Measurements from ENCODE around the gene ARSG. TPM values are rescaled to one million over a fixed set of nuclear protein-coding genes. Genes with fewer than 3 reads are reported as not detected.

The ARSG gene
- total and polyA plus RNA-seq, 2 experiments from 2014 or later, result 1.7 to 5.1 TPM

DNA sequence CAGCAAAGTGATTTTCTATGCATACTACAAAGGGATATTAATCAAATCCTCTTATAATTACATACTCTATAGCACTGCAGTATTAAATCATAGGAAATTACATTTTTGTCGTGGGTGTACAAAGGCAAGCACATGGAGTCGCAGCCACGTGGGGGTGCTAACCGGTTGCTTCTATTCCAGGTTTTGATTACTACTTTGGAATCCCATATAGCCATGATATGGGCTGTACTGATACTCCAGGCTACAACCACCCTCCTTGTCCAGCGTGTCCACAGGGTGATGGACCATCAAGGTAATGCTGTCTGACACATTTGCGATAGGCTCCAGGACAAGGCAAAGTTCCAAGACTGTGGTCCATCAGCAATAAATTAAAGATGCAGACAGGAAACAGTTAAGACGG lies 60.1 kb downstream of the ARSG start:
- Histone ChIP-seq H3F3A (replicated peaks; ENCODE audit: low read depth) (no peaks in the 10 kb centered on the region), H3K36me3 (ENCODE audit: insufficient read depth) (no peaks in the 10 kb centered on the region), H3K4me2 (no peak overlapping the region), H4K20me1 (replicated peaks; ENCODE audit: insufficient read depth) (no peaks in the 10 kb centered on the region), H3K27ac (ENCODE audit: low read depth) (no peak overlapping the region), H3K4me3 (no peak overlapping the region), H3K79me2 (replicated peaks; ENCODE audit: insufficient read depth) (no peaks in the 10 kb centered on the region), H3K9me2 (ENCODE audit: insufficient read depth) (no peaks in the 10 kb centered on the region), H3K27me3 (ENCODE audit: insufficient read depth) (no peaks in the 10 kb centered on the region), H2AFZ (no peak overlapping the region), H3K4me1 (ENCODE audit: insufficient read depth) (no peaks in the 10 kb centered on the region; the same call in 1 of the 2 replicates)
- TF ChIP-seq CTCF (conservative IDR thresholded peaks at IDR 0.05; ENCODE audit: low read depth in 2 of 2), result 0 out of 4 replicates have a peak, but pooled peaks of 1 of the 2 experiments have one; percentile 12
- TF ChIP-seq POLR2AphosphoS5 (IDR thresholded peaks at IDR 0.05; ENCODE audit: low read depth), result no peak
- TF ChIP-seq ZNF331 (CRISPR knock-in tag; IDR thresholded peaks at IDR 0.05; ENCODE audit: low read depth), result no peak
- TF ChIP-seq, protein P1, sequence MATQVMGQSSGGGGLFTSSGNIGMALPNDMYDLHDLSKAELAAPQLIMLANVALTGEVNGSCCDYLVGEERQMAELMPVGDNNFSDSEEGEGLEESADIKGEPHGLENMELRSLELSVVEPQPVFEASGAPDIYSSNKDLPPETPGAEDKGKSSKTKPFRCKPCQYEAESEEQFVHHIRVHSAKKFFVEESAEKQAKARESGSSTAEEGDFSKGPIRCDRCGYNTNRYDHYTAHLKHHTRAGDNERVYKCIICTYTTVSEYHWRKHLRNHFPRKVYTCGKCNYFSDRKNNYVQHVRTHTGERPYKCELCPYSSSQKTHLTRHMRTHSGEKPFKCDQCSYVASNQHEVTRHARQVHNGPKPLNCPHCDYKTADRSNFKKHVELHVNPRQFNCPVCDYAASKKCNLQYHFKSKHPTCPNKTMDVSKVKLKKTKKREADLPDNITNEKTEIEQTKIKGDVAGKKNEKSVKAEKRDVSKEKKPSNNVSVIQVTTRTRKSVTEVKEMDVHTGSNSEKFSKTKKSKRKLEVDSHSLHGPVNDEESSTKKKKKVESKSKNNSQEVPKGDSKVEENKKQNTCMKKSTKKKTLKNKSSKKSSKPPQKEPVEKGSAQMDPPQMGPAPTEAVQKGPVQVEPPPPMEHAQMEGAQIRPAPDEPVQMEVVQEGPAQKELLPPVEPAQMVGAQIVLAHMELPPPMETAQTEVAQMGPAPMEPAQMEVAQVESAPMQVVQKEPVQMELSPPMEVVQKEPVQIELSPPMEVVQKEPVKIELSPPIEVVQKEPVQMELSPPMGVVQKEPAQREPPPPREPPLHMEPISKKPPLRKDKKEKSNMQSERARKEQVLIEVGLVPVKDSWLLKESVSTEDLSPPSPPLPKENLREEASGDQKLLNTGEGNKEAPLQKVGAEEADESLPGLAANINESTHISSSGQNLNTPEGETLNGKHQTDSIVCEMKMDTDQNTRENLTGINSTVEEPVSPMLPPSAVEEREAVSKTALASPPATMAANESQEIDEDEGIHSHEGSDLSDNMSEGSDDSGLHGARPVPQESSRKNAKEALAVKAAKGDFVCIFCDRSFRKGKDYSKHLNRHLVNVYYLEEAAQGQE (IDR thresholded peaks at IDR 0.05; ENCODE audit: unreplicated experiment), result no peak
- TF ChIP-seq CREB1 (CRISPR knock-in tag; IDR thresholded peaks at IDR 0.05; ENCODE audit: low read depth), result no peak
- Mint-ChIP-seq H3K9me3 (no peaks in the 10 kb centered on the region), H3K27me3 (ENCODE audit: insufficient read depth, low read depth, poor library complexity) (peaks cover 3% of the 10 kb centered on the region), H3K4me1 (peaks cover 7% of the 10 kb centered on the region), H3K36me3 (ENCODE audit: low read depth) (peaks cover 4% of the 10 kb centered on the region; the same call in 1 of the 3 replicates), H3K27ac (no peak overlapping the region), H3K4me3 (no peak overlapping the region)
- ATAC-seq (no peak), DNase-seq (ENCODE audit: low spot score) (no peak)

DNA sequence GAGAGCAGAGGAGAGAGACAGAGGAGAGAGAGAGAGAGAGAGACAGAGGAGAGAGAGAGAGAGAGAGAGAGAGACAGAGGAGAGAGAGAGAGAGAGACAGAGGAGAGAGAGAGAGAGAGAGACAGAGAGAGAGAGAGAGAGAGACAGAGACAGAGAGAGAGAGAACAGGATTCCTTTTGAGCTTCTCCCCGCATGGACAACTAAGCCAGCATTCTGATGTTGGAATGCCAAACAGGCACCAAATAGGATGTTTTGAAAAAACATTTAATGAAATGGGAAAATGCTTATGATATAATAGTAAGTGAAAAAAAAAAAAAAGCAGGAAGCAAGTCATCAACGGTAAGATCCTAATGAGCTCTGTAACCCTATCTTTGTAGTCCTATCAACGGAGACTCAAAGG lies 60.7 kb downstream of the ARSG start:
- no peaks in the 10 kb centered on the region for H3K9me2 ChIP-seq (ENCODE audit: insufficient read depth)
- no peaks in the 10 kb centered on the region for H3K27me3 ChIP-seq (ENCODE audit: insufficient read depth)
- Mint-ChIP-seq H3K9me3 (no peaks in the 10 kb centered on the region), H3K27ac (no peak overlapping the region), H3K27me3 (ENCODE audit: insufficient read depth, low read depth, poor library complexity) (peaks cover 3% of the 10 kb centered on the region), H3K4me3 (no peak overlapping the region), H3K36me3 (ENCODE audit: low read depth) (peaks cover 4% of the 10 kb centered on the region; the same call in 1 of the 3 replicates), H3K4me1 (peaks cover 3% of the 10 kb centered on the region; the same call in 1 of the 3 replicates)
- H3K4me2 ChIP-seq, result no peak overlapping the region
- H3K4me1 ChIP-seq (ENCODE audit: insufficient read depth), result no peaks in the 10 kb centered on the region
- no peak overlapping the region for H3K27ac ChIP-seq (ENCODE audit: low read depth)
- H3K4me3 ChIP-seq, result no peak overlapping the region
- no peaks in the 10 kb centered on the region for H3F3A ChIP-seq (replicated peaks; ENCODE audit: low read depth)
- H4K20me1 ChIP-seq (replicated peaks; ENCODE audit: insufficient read depth), result no peaks in the 10 kb centered on the region
- ATAC-seq (no peak), DNase-seq (ENCODE audit: low spot score) (no peak)
- no peaks in the 10 kb centered on the region for H3K36me3 ChIP-seq (ENCODE audit: insufficient read depth)
- no peaks in the 10 kb centered on the region for H3K79me2 ChIP-seq (replicated peaks; ENCODE audit: insufficient read depth)
- no peak overlapping the region for H2AFZ ChIP-seq
- TF ChIP-seq, protein P2, sequence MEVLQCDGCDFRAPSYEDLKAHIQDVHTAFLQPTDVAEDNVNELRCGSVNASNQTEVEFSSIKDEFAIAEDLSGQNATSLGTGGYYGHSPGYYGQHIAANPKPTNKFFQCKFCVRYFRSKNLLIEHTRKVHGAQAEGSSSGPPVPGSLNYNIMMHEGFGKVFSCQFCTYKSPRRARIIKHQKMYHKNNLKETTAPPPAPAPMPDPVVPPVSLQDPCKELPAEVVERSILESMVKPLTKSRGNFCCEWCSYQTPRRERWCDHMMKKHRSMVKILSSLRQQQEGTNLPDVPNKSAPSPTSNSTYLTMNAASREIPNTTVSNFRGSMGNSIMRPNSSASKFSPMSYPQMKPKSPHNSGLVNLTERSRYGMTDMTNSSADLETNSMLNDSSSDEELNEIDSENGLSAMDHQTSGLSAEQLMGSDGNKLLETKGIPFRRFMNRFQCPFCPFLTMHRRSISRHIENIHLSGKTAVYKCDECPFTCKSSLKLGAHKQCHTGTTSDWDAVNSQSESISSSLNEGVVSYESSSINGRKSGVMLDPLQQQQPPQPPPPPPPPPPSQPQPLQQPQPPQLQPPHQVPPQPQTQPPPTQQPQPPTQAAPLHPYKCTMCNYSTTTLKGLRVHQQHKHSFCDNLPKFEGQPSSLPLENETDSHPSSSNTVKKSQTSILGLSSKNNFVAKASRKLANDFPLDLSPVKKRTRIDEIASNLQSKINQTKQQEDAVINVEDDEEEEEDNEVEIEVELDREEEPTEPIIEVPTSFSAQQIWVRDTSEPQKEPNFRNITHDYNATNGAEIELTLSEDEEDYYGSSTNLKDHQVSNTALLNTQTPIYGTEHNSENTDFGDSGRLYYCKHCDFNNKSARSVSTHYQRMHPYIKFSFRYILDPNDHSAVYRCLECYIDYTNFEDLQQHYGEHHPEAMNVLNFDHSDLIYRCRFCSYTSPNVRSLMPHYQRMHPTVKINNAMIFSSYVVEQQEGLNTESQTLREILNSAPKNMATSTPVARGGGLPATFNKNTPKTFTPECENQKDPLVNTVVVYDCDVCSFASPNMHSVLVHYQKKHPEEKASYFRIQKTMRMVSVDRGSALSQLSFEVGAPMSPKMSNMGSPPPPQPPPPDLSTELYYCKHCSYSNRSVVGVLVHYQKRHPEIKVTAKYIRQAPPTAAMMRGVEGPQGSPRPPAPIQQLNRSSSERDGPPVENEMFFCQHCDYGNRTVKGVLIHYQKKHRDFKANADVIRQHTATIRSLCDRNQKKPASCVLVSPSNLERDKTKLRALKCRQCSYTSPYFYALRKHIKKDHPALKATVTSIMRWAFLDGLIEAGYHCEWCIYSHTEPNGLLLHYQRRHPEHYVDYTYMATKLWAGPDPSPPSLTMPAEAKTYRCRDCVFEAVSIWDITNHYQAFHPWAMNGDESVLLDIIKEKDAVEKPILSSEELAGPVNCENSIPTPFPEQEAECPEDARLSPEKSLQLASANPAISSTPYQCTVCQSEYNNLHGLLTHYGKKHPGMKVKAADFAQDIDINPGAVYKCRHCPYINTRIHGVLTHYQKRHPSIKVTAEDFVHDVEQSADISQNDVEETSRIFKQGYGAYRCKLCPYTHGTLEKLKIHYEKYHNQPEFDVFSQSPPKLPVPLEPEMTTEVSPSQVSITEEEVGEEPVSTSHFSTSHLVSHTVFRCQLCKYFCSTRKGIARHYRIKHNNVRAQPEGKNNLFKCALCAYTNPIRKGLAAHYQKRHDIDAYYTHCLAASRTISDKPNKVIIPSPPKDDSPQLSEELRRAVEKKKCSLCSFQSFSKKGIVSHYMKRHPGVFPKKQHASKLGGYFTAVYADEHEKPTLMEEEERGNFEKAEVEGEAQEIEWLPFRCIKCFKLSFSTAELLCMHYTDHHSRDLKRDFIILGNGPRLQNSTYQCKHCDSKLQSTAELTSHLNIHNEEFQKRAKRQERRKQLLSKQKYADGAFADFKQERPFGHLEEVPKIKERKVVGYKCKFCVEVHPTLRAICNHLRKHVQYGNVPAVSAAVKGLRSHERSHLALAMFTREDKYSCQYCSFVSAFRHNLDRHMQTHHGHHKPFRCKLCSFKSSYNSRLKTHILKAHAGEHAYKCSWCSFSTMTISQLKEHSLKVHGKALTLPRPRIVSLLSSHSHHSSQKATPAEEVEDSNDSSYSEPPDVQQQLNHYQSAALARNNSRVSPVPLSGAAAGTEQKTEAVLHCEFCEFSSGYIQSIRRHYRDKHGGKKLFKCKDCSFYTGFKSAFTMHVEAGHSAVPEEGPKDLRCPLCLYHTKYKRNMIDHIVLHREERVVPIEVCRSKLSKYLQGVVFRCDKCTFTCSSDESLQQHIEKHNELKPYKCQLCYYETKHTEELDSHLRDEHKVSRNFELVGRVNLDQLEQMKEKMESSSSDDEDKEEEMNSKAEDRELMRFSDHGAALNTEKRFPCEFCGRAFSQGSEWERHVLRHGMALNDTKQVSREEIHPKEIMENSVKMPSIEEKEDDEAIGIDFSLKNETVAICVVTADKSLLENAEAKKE (CRISPR knock-in tag; IDR thresholded peaks at IDR 0.05), result no peak
- TF ChIP-seq EZH2 (IDR thresholded peaks at IDR 0.05; ENCODE audit: low read depth, unreplicated experiment), result no peak
